Measurements from ENCODE around the gene ASB1.

ASB1 gene

GRCh38 chr2:238467062-238467461 lies 40.3 kb downstream of the ASB1 start:
- Histone ChIP-seq H4K91ac (ENCODE audit: low read depth, low read length, poor library complexity) (no peak overlapping the region), H3K18ac (ENCODE audit: low read length) (no peak overlapping the region), H3K23ac (ENCODE audit: low read depth, low read length, poor library complexity) (no peak overlapping the region), H3K9ac (ENCODE audit: low read depth, low read length, poor library complexity) (no peak overlapping the region), H3K36me3 (replicated peaks in 1 of 2; ENCODE audit: control insufficient read depth in 2 of 2, insufficient read depth in 2 of 2, low read length in 2 of 2) (no peaks in the 10 kb centered on the region), H3K14ac (ENCODE audit: low read length) (no peak overlapping the region), H3K4me3 (ENCODE audit: low read length in 2 of 2) (no peak overlapping the region), H3K4ac (ENCODE audit: low read length) (no peak overlapping the region), H3K79me1 (ENCODE audit: low read depth, low read length) (no peaks in the 10 kb centered on the region), H3K27me3 (ENCODE audit: control insufficient read depth in 3 of 3, insufficient read depth in 3 of 3, low read depth in 1 of 3, low read length in 3 of 3) (no peaks in the 10 kb centered on the region), H2AFZ (ENCODE audit: low read length) (no peak overlapping the region), H2BK12ac (ENCODE audit: low read length) (no peak overlapping the region), H3K4me2 (ENCODE audit: insufficient read depth, low read length, poor library complexity, severe bottlenecking) (no peak overlapping the region), H3K27ac (replicated peaks; ENCODE audit: low read length) (no peak overlapping the region), H2BK5ac (ENCODE audit: low read length) (no peak overlapping the region), H4K8ac (ENCODE audit: low read depth, low read length) (no peak overlapping the region), H3K9me3 (replicated peaks in 1 of 2; ENCODE audit: control insufficient read depth in 2 of 2, insufficient read depth in 1 of 2, low read depth in 1 of 2, low read length in 2 of 2) (no peaks in the 10 kb centered on the region), H2AK5ac (ENCODE audit: low read depth, low read length) (no peak overlapping the region), H3K4me1 (ENCODE audit: control insufficient read depth in 2 of 2, insufficient read depth in 1 of 2, low read depth in 1 of 2, low read length in 2 of 2) (no peaks in the 10 kb centered on the region), H2BK120ac (ENCODE audit: low read depth, low read length) (no peak overlapping the region), H2BK15ac (ENCODE audit: low read length) (no peak overlapping the region)
- WGBS, 2 donors (ENCODE audit: extremely low coverage in 2 of 2, insufficient read length in 2 of 2, insufficient replicate concordance in 1 of 2) = no CpG with 5 or more reads among the region's 4 CpGs
- DNase-seq (ENCODE audit: low spot score) = no peak

- H4K8ac ChIP-seq (ENCODE audit: low read depth, low read length) = no peak overlapping the region
- H2BK15ac ChIP-seq (ENCODE audit: low read length) = no peak overlapping the region
- H3K4ac ChIP-seq (ENCODE audit: low read length) = no peak overlapping the region
- no peak overlapping the region for H3K4me2 ChIP-seq (ENCODE audit: insufficient read depth, low read length, poor library complexity, severe bottlenecking)
- no peak overlapping the region for H2BK12ac ChIP-seq (ENCODE audit: low read length)
- H2BK5ac ChIP-seq (ENCODE audit: low read length) = no peak overlapping the region
- no peak overlapping the region for H3K27ac ChIP-seq (replicated peaks; ENCODE audit: low read length)
- H2AK5ac ChIP-seq (ENCODE audit: low read depth, low read length) = no peak overlapping the region
- no peak overlapping the region for H2BK120ac ChIP-seq (ENCODE audit: low read depth, low read length)
- H3K9me3 ChIP-seq (replicated peaks in 1 of 2; ENCODE audit: control insufficient read depth in 2 of 2, insufficient read depth in 1 of 2, low read depth in 1 of 2, low read length in 2 of 2) = no peaks in the 10 kb centered on the region
- H3K36me3 ChIP-seq (replicated peaks in 1 of 2; ENCODE audit: control insufficient read depth in 2 of 2, insufficient read depth in 2 of 2, low read length in 2 of 2) = no peaks in the 10 kb centered on the region
- no CpG with 5 or more reads among the region's 1 CpG for WGBS, 2 donors (ENCODE audit: extremely low coverage in 2 of 2, insufficient read length in 2 of 2, insufficient replicate concordance in 1 of 2)
- no peak overlapping the region for H3K14ac ChIP-seq (ENCODE audit: low read length)
- H3K79me1 ChIP-seq (ENCODE audit: low read depth, low read length) = no peaks in the 10 kb centered on the region
- no peaks in the 10 kb centered on the region for H3K27me3 ChIP-seq (ENCODE audit: control insufficient read depth in 3 of 3, insufficient read depth in 3 of 3, low read depth in 1 of 3, low read length in 3 of 3)
- H3K4me1 ChIP-seq (ENCODE audit: control insufficient read depth in 2 of 2, insufficient read depth in 1 of 2, low read depth in 1 of 2, low read length in 2 of 2) = no peaks in the 10 kb centered on the region
- no peak overlapping the region for H3K4me3 ChIP-seq (ENCODE audit: low read length in 2 of 2)
- H3K9ac ChIP-seq (ENCODE audit: low read depth, low read length, poor library complexity) = no peak overlapping the region
- H2AFZ ChIP-seq (ENCODE audit: low read length) = no peak overlapping the region
- H3K18ac ChIP-seq (ENCODE audit: low read length) = no peak overlapping the region
- DNase-seq (ENCODE audit: low spot score) = no peak
- H3K23ac ChIP-seq (ENCODE audit: low read depth, low read length, poor library complexity) = no peak overlapping the region
- H4K91ac ChIP-seq (ENCODE audit: low read depth, low read length, poor library complexity) = no peak overlapping the region
Measured at GRCh38 chr2:238467792-238468191, 41.1 kb downstream of the ASB1 start.

GRCh38 chr2:238469155-238469554 lies 42.4 kb downstream of the ASB1 start:
- Histone ChIP-seq H3K14ac (ENCODE audit: low read length) (no peak overlapping the region), H3K9ac (ENCODE audit: low read depth, low read length, poor library complexity) (no peak overlapping the region), H2AK5ac (ENCODE audit: low read depth, low read length) (no peak overlapping the region), H3K9me3 (replicated peaks in 1 of 2; ENCODE audit: control insufficient read depth in 2 of 2, insufficient read depth in 1 of 2, low read depth in 1 of 2, low read length in 2 of 2) (peaks cover 2 to 3% of the 10 kb centered on the region in 2 donors), H4K91ac (ENCODE audit: low read depth, low read length, poor library complexity) (no peak overlapping the region), H2BK120ac (ENCODE audit: low read depth, low read length) (no peak overlapping the region), H3K79me1 (ENCODE audit: low read depth, low read length) (no peaks in the 10 kb centered on the region), H3K4me1 (ENCODE audit: control insufficient read depth in 2 of 2, insufficient read depth in 1 of 2, low read depth in 1 of 2, low read length in 2 of 2) (no peaks in the 10 kb centered on the region), H3K36me3 (replicated peaks in 1 of 2; ENCODE audit: control insufficient read depth in 2 of 2, insufficient read depth in 2 of 2, low read length in 2 of 2) (no peaks in the 10 kb centered on the region), H3K4me3 (ENCODE audit: low read length in 2 of 2) (no peak overlapping the region), H2BK12ac (ENCODE audit: low read length) (no peak overlapping the region), H3K18ac (ENCODE audit: low read length) (no peak overlapping the region), H4K8ac (ENCODE audit: low read depth, low read length) (no peak overlapping the region), H3K27ac (replicated peaks; ENCODE audit: low read length) (no peak overlapping the region), H2BK5ac (ENCODE audit: low read length) (no peak overlapping the region), H3K4me2 (ENCODE audit: insufficient read depth, low read length, poor library complexity, severe bottlenecking) (no peak overlapping the region), H2AFZ (ENCODE audit: low read length) (no peak overlapping the region), H2BK15ac (ENCODE audit: low read length) (no peak overlapping the region), H3K4ac (ENCODE audit: low read length) (no peak overlapping the region), H3K27me3 (ENCODE audit: control insufficient read depth in 3 of 3, insufficient read depth in 3 of 3, low read depth in 1 of 3, low read length in 3 of 3) (no peaks in the 10 kb centered on the region), H3K23ac (ENCODE audit: low read depth, low read length, poor library complexity) (no peak overlapping the region)
- no peak for DNase-seq (ENCODE audit: low spot score)
- no CpG with 5 or more reads among the region's 1 CpG for WGBS, 2 donors (ENCODE audit: extremely low coverage in 2 of 2, insufficient read length in 2 of 2, insufficient replicate concordance in 1 of 2)

GRCh38 chr2:238473014-238473413 lies 46.3 kb downstream of the ASB1 start:
- no peak overlapping the region for H3K9ac ChIP-seq (ENCODE audit: low read depth, low read length, poor library complexity)
- H2BK120ac ChIP-seq (ENCODE audit: low read depth, low read length) = no peak overlapping the region
- H3K27me3 ChIP-seq (ENCODE audit: control insufficient read depth in 3 of 3, insufficient read depth in 3 of 3, low read depth in 1 of 3, low read length in 3 of 3) = no peaks in the 10 kb centered on the region
- H2BK15ac ChIP-seq (ENCODE audit: low read length) = no peak overlapping the region
- no peak overlapping the region for H3K4ac ChIP-seq (ENCODE audit: low read length)
- H3K4me1 ChIP-seq (ENCODE audit: control insufficient read depth in 2 of 2, insufficient read depth in 1 of 2, low read depth in 1 of 2, low read length in 2 of 2) = no peaks in the 10 kb centered on the region
- H3K18ac ChIP-seq (ENCODE audit: low read length) = no peak overlapping the region
- no peak overlapping the region for H2AK5ac ChIP-seq (ENCODE audit: low read depth, low read length)
- no peak for DNase-seq (ENCODE audit: low spot score)
- H3K9me3 ChIP-seq (replicated peaks in 1 of 2; ENCODE audit: control insufficient read depth in 2 of 2, insufficient read depth in 1 of 2, low read depth in 1 of 2, low read length in 2 of 2) = peaks cover 3 to 4% of the 10 kb centered on the region in 2 donors
- H2BK12ac ChIP-seq (ENCODE audit: low read length) = no peak overlapping the region
- H3K36me3 ChIP-seq (replicated peaks in 1 of 2; ENCODE audit: control insufficient read depth in 2 of 2, insufficient read depth in 2 of 2, low read length in 2 of 2) = no peaks in the 10 kb centered on the region
- no peak overlapping the region for H3K4me3 ChIP-seq (ENCODE audit: low read length in 2 of 2)
- H3K23ac ChIP-seq (ENCODE audit: low read depth, low read length, poor library complexity) = no peak overlapping the region
- H3K14ac ChIP-seq (ENCODE audit: low read length) = no peak overlapping the region
- no peak overlapping the region for H2AFZ ChIP-seq (ENCODE audit: low read length)
- H4K91ac ChIP-seq (ENCODE audit: low read depth, low read length, poor library complexity) = no peak overlapping the region
- no CpG with 5 or more reads among the region's 4 CpGs for WGBS, 2 donors (ENCODE audit: extremely low coverage in 2 of 2, insufficient read length in 2 of 2, insufficient replicate concordance in 1 of 2)
- no peak overlapping the region for H2BK5ac ChIP-seq (ENCODE audit: low read length)
- no peak overlapping the region for H3K27ac ChIP-seq (replicated peaks; ENCODE audit: low read length)
- H3K4me2 ChIP-seq (ENCODE audit: insufficient read depth, low read length, poor library complexity, severe bottlenecking) = no peak overlapping the region
- no peak overlapping the region for H4K8ac ChIP-seq (ENCODE audit: low read depth, low read length)
- no peaks in the 10 kb centered on the region for H3K79me1 ChIP-seq (ENCODE audit: low read depth, low read length)
